Measurements from ENCODE around the gene LRRFIP2. TPM values are rescaled to one million over a fixed set of nuclear protein-coding genes. Genes with fewer than 3 reads are reported as not detected.

The LRRFIP2 gene
- total RNA-seq, 1 donor from 2014 or later, result 36.7 TPM

- Histone ChIP-seq H3K27me3 (no peaks in the 10 kb centered on the region), H3K79me2 (ENCODE audit: low read depth) (no peaks in the 10 kb centered on the region), H3K4me2 (no peak overlapping the region), H3K27ac (no peak overlapping the region), H3K36me3 (peaks cover under 1% of the 10 kb centered on the region), H3K9me3 (ENCODE audit: low read depth) (no peaks in the 10 kb centered on the region), H3K9ac (no peak overlapping the region), H3F3A (ENCODE audit: low read depth) (no peaks in the 10 kb centered on the region), H3K4me1 (no peaks in the 10 kb centered on the region), H2AFZ (replicated peaks) (no peak overlapping the region), H3K4me3 (no peak overlapping the region), H4K20me1 (ENCODE audit: low read depth) (no peaks in the 10 kb centered on the region)
- Mint-ChIP-seq H3K27me3 (ENCODE audit: insufficient read depth, low read depth) (no peaks in the 10 kb centered on the region), H3K4me1 (no peaks in the 10 kb centered on the region), H3K36me3 (peaks cover 9% of the 10 kb centered on the region), H3K9me3 (no peaks in the 10 kb centered on the region), H3K27ac (no peak overlapping the region), H3K4me3 (no peak overlapping the region)
- no peak for DNase-seq (ENCODE audit: low spot score)
- TF ChIP-seq CTCF (IDR thresholded peaks at IDR 0.05) (no peak), EZH2 (IDR thresholded peaks at IDR 0.05) (no peak), EZH2phosphoT487 (IDR thresholded peaks at IDR 0.05) (no peak)
These were observed 57.4 kb downstream of the LRRFIP2 start for GRCh38 chr3:37116998-37117397.

GRCh38 chr3:37115446-37115845 is 58.9 kb downstream of the LRRFIP2 start:
- Histone ChIP-seq H3F3A (ENCODE audit: low read depth) (no peaks in the 10 kb centered on the region), H4K20me1 (ENCODE audit: low read depth) (no peaks in the 10 kb centered on the region), H2AFZ (replicated peaks) (no peak overlapping the region), H3K27ac (no peak overlapping the region), H3K9me3 (ENCODE audit: low read depth) (no peaks in the 10 kb centered on the region), H3K4me3 (no peak overlapping the region), H3K4me1 (no peaks in the 10 kb centered on the region), H3K79me2 (ENCODE audit: low read depth) (no peaks in the 10 kb centered on the region), H3K27me3 (no peaks in the 10 kb centered on the region), H3K4me2 (no peak overlapping the region), H3K9ac (no peak overlapping the region), H3K36me3 (no peaks in the 10 kb centered on the region)
- Mint-ChIP-seq H3K4me3 (no peak overlapping the region), H3K27ac (no peak overlapping the region), H3K9me3 (no peaks in the 10 kb centered on the region), H3K4me1 (no peaks in the 10 kb centered on the region), H3K27me3 (ENCODE audit: insufficient read depth, low read depth) (no peaks in the 10 kb centered on the region), H3K36me3 (peaks cover 5% of the 10 kb centered on the region)
- no peak for TF ChIP-seq EZH2phosphoT487 (IDR thresholded peaks at IDR 0.05)
- TF ChIP-seq CTCF (IDR thresholded peaks at IDR 0.05), result no peak
- no peak for TF ChIP-seq EZH2 (IDR thresholded peaks at IDR 0.05)
- no peak for DNase-seq (ENCODE audit: low spot score)

- peaks cover 5% of the 10 kb centered on the region for H3K36me3 Mint-ChIP-seq
- H3K4me2 ChIP-seq, result no peak overlapping the region
- no peaks in the 10 kb centered on the region for H3K4me1 Mint-ChIP-seq
These were observed 59.9 kb downstream of the LRRFIP2 start for GRCh38 chr3:37114251-37115145.

More at GRCh38 chr3:37114251-37115145, 59.9 kb downstream of the LRRFIP2 start:
- H3K9ac ChIP-seq, result no peak overlapping the region
- no peaks in the 10 kb centered on the region for H3K9me3 Mint-ChIP-seq
- no peak overlapping the region for H3K27ac Mint-ChIP-seq
- no peak overlapping the region for H3K4me3 Mint-ChIP-seq
- no peak overlapping the region for H3K4me3 ChIP-seq
- no peaks in the 10 kb centered on the region for H3F3A ChIP-seq (ENCODE audit: low read depth)
- H3K27me3 Mint-ChIP-seq (ENCODE audit: insufficient read depth, low read depth), result no peaks in the 10 kb centered on the region
- TF ChIP-seq EZH2 (IDR thresholded peaks at IDR 0.05) (no peak), EZH2phosphoT487 (IDR thresholded peaks at IDR 0.05) (no peak), CTCF (IDR thresholded peaks at IDR 0.05) (no peak)
- H3K79me2 ChIP-seq (ENCODE audit: low read depth), result no peaks in the 10 kb centered on the region
- no peaks in the 10 kb centered on the region for H3K4me1 ChIP-seq
- no peak overlapping the region for H2AFZ ChIP-seq (replicated peaks)
- H3K27me3 ChIP-seq, result no peaks in the 10 kb centered on the region
- no peak for DNase-seq (ENCODE audit: low spot score)
- no peaks in the 10 kb centered on the region for H3K9me3 ChIP-seq (ENCODE audit: low read depth)
- no peaks in the 10 kb centered on the region for H3K36me3 ChIP-seq
- no peaks in the 10 kb centered on the region for H4K20me1 ChIP-seq (ENCODE audit: low read depth)
- H3K27ac ChIP-seq, result no peak overlapping the region
